Spleen (tissue), 13 donors: Measurements from ENCODE around the gene SLC10A2. TPM values are rescaled to one million over a fixed set of nuclear protein-coding genes. Genes with fewer than 3 reads are reported as not detected.
"Not testable (repeated sequence)": the region's sequence is repeated elsewhere in the genome, so short reads cannot be mapped to it uniquely, and the experiment has no call there.

Experiments used
- DNase-seq: peaks from one replicate; pipeline ENCODE4 v3.0.0-alpha.2; 2020
- H3K27ac ChIP-seq, 8 donors: fragments of 200-600 bp; sonication (generic) in 7 of 8; 1 replicate in 4 of 8; 2 replicates in 4 of 8; pipeline versions ENCODE4 v1.5.0 to v1.8.0; 2016 to 2021; ENCODE audit warnings: inconsistent platforms in 4 of 8, mild to moderate bottlenecking in 4 of 8, moderate library complexity in 1 of 8
- H3K27me3 ChIP-seq, 7 donors: fragments of 200-600 bp; sonication (generic) in 6 of 7; replicated peaks in 1 of 7; 1 replicate in 4 of 7; 2 replicates in 3 of 7; pipeline versions ENCODE4 v1.5.0 to v1.8.0; 2016 to 2021; ENCODE audit warnings: inconsistent platforms in 3 of 7, mild to moderate bottlenecking in 1 of 7
- H3K36me3 ChIP-seq, 6 donors: fragments of 200-600 bp; sonication (generic) in 5 of 6; 1 replicate in 4 of 6; 2 replicates in 2 of 6; pipeline versions ENCODE4 v1.5.0 to v1.8.0; 2016 to 2021; ENCODE audit warnings: inconsistent platforms in 2 of 6
- H3K4me1 ChIP-seq, 6 donors: fragments of 200-600 bp; sonication (generic) in 5 of 6; 1 replicate in 3 of 6; 2 replicates in 3 of 6; pipeline versions ENCODE4 v1.5.0 to v1.8.0; 2016 to 2021; ENCODE audit warnings: inconsistent platforms in 3 of 6
- H3K4me3 ChIP-seq, 8 donors: fragments of 200-600 bp; sonication (generic) in 7 of 8; 1 replicate in 4 of 8; 2 replicates in 4 of 8; pipeline versions ENCODE4 v1.5.0 to v1.8.0; 2016 to 2021; ENCODE audit warnings: inconsistent platforms in 4 of 8, mild to moderate bottlenecking in 4 of 8, moderate library complexity in 2 of 8
- H3K9me3 ChIP-seq, 8 donors: fragments of 200-600 bp; sonication (generic) in 7 of 8; 1 replicate in 4 of 8; 2 replicates in 4 of 8; pipeline versions ENCODE4 v1.5.0 to v1.8.0; 2016 to 2021; ENCODE audit warnings: inconsistent platforms in 4 of 8
- CTCF ChIP-seq, 11 experiments: fragments of 200-600 bp in 7 of 11; fragments of 450-650 bp in 4 of 11; sonication (generic) in 4 of 11; IDR thresholded peaks in 8 of 11; conservative IDR thresholded peaks in 3 of 11; 1 replicate in 7 of 11; 2 replicates in 4 of 11; pipeline versions ENCODE4 v1.4.0 to v1.8.0; 2016 to 2021; ENCODE audit warnings: antibody characterized with exemption in 11 of 11, inconsistent platforms in 4 of 11, mild to moderate bottlenecking in 1 of 11
- POLR2A ChIP-seq, 3 donors: fragments of 450-650 bp; IDR thresholded peaks; one replicate each; pipeline ENCODE4 v1.5.1; 2017; ENCODE audit warnings: antibody characterized with exemption in 3 of 3, mild to moderate bottlenecking in 1 of 3
- POLR2AphosphoS5 ChIP-seq, 3 donors: sonication (generic); formaldehyde crosslinking; IDR thresholded peaks; one replicate each; pipeline ENCODE4 v1.5.1; 2017; ENCODE audit warnings: antibody characterized with exemption in 3 of 3
- WGBS, 5 donors: extraction: QIAGEN DNeasy Blood & Tissue Kit in 3 of 5; methylation state at CpG; one replicate each; pipeline versions ENCODE4 v1.1.5 to v1.1.7; 2013 to 2018; 5-methylcytosine and 5-hydroxymethylcytosine counted together
- intact Hi-C: fragments of 100-400 bp; cut with DNase I; formaldehyde crosslinking; loops from one replicate; pipeline ENCODE4 v1.15.0; 2023; ENCODE audit warnings: low total_unique reads
- long read RNA-seq, 2 donors: transcript quantifications; one replicate each; lab custom pipeline, GENCODE V29; 2026
- polyA plus RNA-seq, 3 donors: library from polyadenylated mRNA; stranded (reverse); fragments of 200-250 nt; gene quantifications; one replicate each; pipeline ENCODE4 v1.2.1, GENCODE V29; 2013
- total RNA-seq, 7 donors: library from RNA; depleted of rRNA in 3 of 7; stranded (reverse); fragments of >200 nt in 3 of 7; fragmentation: NEBNext Ultra II Directional in 4 of 7; extraction: Animal tissue kit (Norgen Biotek cat#: 25700) in 4 of 7; gene quantifications; one replicate each; pipeline versions ENCODE4 v1.1.0 to v1.2.1, GENCODE V29; 2016 to 2021
- donor health status: healthy with polysubstance abuse.
- donor health status: DM: no; HTN: no; CAD: no; lungs with moderate emphysema.
- donor health status: DM: no; HTN: no; CAD: no.
- donor health status: Bipolar disorder and iron deficiency.
- donor health status: healthy.
- donor health status: DM: no; HTN: no; CAD: no.
- donor health status: DM: yes; HTN: yes; CAD: no.

SLC10A2 gene
- total RNA-seq: not detected
- polyA plus RNA-seq: not detected
- long read RNA-seq, donor 1: 0 reads
- long read RNA-seq, donor 2: 0 reads

- Histone ChIP-seq H3K36me3 (no peaks in the 10 kb centered on the region), H3K4me1 (no peaks in the 10 kb centered on the region), H3K4me3 (no peak within 1 kb of the TSS), H3K9me3 (no peaks in the 10 kb centered on the region), H3K27me3 (no peaks in the 10 kb centered on the region), H3K27ac (no peak within 1 kb of the TSS)
- DNase-seq: no peak
- intact Hi-C loops: no loop called here
- 65 to 80% (median 75%) methylated on average over 8 to 9 of the region's 9 CpGs for WGBS, 5 donors
- no peak for TF ChIP-seq POLR2AphosphoS5 (IDR thresholded peaks at IDR 0.05)
- TF ChIP-seq POLR2A (IDR thresholded peaks at IDR 0.05): no peak
These were observed at the start of gene SLC10A2 for GRCh38 chr13:103066079-103066780. Gene SLC10A2 (minus strand): TSS chr13:103066417. CDS start chr13:103066249, 168 bp downstream.

- Histone ChIP-seq H3K27ac (no peak overlapping the region), H3K4me1 (no peaks in the 10 kb centered on the region), H3K36me3 (no peaks in the 10 kb centered on the region), H3K27me3 (no peaks in the 10 kb centered on the region), H3K4me3 (no peak overlapping the region), H3K9me3 (no peaks in the 10 kb centered on the region)
- intact Hi-C loops: no loop called here
- no peak for DNase-seq
- WGBS, 5 donors: 62 to 77% (median 71%) methylated on average over 3 of the region's 3 CpGs
- no peak for TF ChIP-seq CTCF (IDR thresholded peaks at IDR 0.05 in 8 of 11, conservative IDR thresholded peaks at IDR 0.05 in 3 of 11)
- TF ChIP-seq POLR2AphosphoS5 (IDR thresholded peaks at IDR 0.05): no peak
- TF ChIP-seq POLR2A (IDR thresholded peaks at IDR 0.05): no peak
These were observed 41.4 kb upstream of the SLC10A2 start for GRCh38 chr13:103107580-103107979.

DNA sequence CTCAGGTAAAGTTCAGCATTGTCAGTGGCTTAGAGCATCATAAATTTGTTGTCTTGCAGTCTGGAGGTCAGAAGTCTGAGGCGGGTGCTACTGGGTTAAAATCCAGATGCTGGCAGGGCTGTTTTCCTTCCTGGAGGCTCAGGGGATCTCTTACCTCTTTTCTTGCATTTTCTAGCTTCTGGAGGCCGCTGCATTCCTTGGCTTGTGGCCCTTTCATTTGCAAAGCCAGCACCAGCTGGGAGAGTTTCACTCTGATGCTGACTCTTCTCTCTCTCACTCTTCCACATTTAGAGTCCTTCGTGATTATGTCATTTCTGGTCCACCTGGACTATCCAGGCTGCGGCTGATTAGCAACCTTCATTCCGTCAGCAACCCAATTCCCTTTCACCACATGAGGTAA is 38.1 kb upstream of the SLC10A2 start:
- no peaks in the 10 kb centered on the region for H3K4me1 ChIP-seq
- no peak overlapping the region for H3K4me3 ChIP-seq
- WGBS, 5 donors: 79 to 89% (median 87%) methylated on average over 5 of the region's 5 CpGs
- H3K27me3 ChIP-seq: no peaks in the 10 kb centered on the region
- H3K36me3 ChIP-seq: no peaks in the 10 kb centered on the region
- H3K27ac ChIP-seq: no peak overlapping the region
- no peak for DNase-seq
- TF ChIP-seq POLR2AphosphoS5 (IDR thresholded peaks at IDR 0.05): no peak
- TF ChIP-seq CTCF (IDR thresholded peaks at IDR 0.05 in 8 of 11, conservative IDR thresholded peaks at IDR 0.05 in 3 of 11): no peak
- no peak for TF ChIP-seq POLR2A (IDR thresholded peaks at IDR 0.05)
- no peaks in the 10 kb centered on the region for H3K9me3 ChIP-seq
- intact Hi-C loops: no loop called here

DNA sequence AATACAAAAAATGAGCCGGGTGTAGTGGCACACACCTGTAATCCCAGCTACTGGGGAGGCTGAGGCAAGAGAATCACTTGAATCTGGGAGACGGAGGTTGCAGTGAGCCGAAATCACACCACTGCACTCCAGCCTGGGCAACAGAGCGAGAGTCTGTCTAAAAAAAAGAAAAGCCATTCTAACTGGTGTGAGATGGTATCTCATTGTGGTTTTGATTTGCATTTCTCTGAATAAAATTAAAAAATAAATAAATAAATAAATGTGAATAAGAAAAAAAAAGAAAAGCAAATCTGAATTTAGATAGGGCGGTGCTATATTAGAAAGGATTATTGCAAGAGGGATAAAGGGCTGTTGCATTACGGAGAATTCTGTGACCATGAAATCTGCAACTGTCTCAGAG is 37.2 kb upstream of the SLC10A2 start:
- WGBS, 5 donors: 83 to 95% (median 92%) methylated on average over 6 of the region's 6 CpGs
- H3K27me3 ChIP-seq, DNase-seq, H3K36me3 ChIP-seq, H3K27ac ChIP-seq, H3K4me3 ChIP-seq, H3K4me1 ChIP-seq, H3K9me3 ChIP-seq, intact Hi-C loops: not testable (repeated sequence)

GRCh38 chr13:103102482-103102881 is 36.3 kb upstream of the SLC10A2 start:
- DNase-seq: no peak
- 42 to 70% (median 60%) methylated on average over 1 of the region's 1 CpG for WGBS, 5 donors
- TF ChIP-seq POLR2AphosphoS5 (IDR thresholded peaks at IDR 0.05): no peak
- TF ChIP-seq POLR2A (IDR thresholded peaks at IDR 0.05): no peak
- no peak for TF ChIP-seq CTCF (IDR thresholded peaks at IDR 0.05 in 8 of 11, conservative IDR thresholded peaks at IDR 0.05 in 3 of 11)

More at GRCh38 chr13:103102482-103102881, 36.3 kb upstream of the SLC10A2 start:
- Histone ChIP-seq H3K9me3 (no peaks in the 10 kb centered on the region), H3K27ac (no peak overlapping the region), H3K27me3 (no peaks in the 10 kb centered on the region), H3K4me3 (no peak overlapping the region), H3K36me3 (no peaks in the 10 kb centered on the region), H3K4me1 (no peaks in the 10 kb centered on the region)
- intact Hi-C loops: no loop called here
